Smooth muscle cell of the brain vasculature (primary cell): ENCODE data around the gene SERPIND1.
"Not testable (repeated sequence)": the region's sequence is repeated elsewhere in the genome, so short reads cannot be mapped to it uniquely, and the experiment has no call there.

Experiments used
- DNase-seq: peaks from one replicate; pipeline ENCODE4 v3.0.0-alpha.2; 2012; ENCODE audit warnings: low read depth, low spot score

SERPIND1 gene

GRCh38 chr22:20747223-20747622, 26.7 kb upstream of the SERPIND1 start:
- DNase-seq, result no peak

- no peak for DNase-seq
Measured at GRCh38 chr22:20748082-20748481, 25.8 kb upstream of the SERPIND1 start.

GRCh38 chr22:20748731-20749428, 25.0 kb upstream of the SERPIND1 start:
- no peak for DNase-seq

- DNase-seq, result no peak
Measured at GRCh38 chr22:20749453-20749852, 24.5 kb upstream of the SERPIND1 start.

GRCh38 chr22:20750461-20751184, 23.3 kb upstream of the SERPIND1 start:
- peak; percentile 74 for DNase-seq

- no peak for DNase-seq
Measured at GRCh38 chr22:20751185-20751851, 22.6 kb upstream of the SERPIND1 start.

- no peak for DNase-seq
Measured at GRCh38 chr22:20752104-20752741, 21.7 kb upstream of the SERPIND1 start.

- no peak for DNase-seq
Measured at GRCh38 chr22:20752873-20753272, 21.0 kb upstream of the SERPIND1 start.

- no peak for DNase-seq
Measured at GRCh38 chr22:20756846-20757245, 17.1 kb upstream of the SERPIND1 start.

- DNase-seq, result no peak
Measured at GRCh38 chr22:20758688-20759087, 15.2 kb upstream of the SERPIND1 start.

- DNase-seq, result no peak
Measured at GRCh38 chr22:20760084-20760483, 13.8 kb upstream of the SERPIND1 start.

- no peak for DNase-seq
Measured at GRCh38 chr22:20761536-20761935, 12.4 kb upstream of the SERPIND1 start.

GRCh38 chr22:20762233-20762796, 11.6 kb upstream of the SERPIND1 start:
- DNase-seq, result no peak

GRCh38 chr22:20763630-20764470, 10.1 kb upstream of the SERPIND1 start:
- no peak for DNase-seq

GRCh38 chr22:20764471-20764720, 9.5 kb upstream of the SERPIND1 start:
- no peak for DNase-seq

GRCh38 chr22:20764729-20765128, 9.2 kb upstream of the SERPIND1 start:
- no peak for DNase-seq

- no peak for DNase-seq
Measured at GRCh38 chr22:20765938-20766337, 8.0 kb upstream of the SERPIND1 start.

- DNase-seq, result no peak
Measured at GRCh38 chr22:20766530-20766929, 7.4 kb upstream of the SERPIND1 start.

- DNase-seq, result not testable (repeated sequence)
Measured at GRCh38 chr22:20769496-20769826, 4.5 kb upstream of the SERPIND1 start.

GRCh38 chr22:20771918-20772625, 1.8 kb upstream of the SERPIND1 start:
- no peak for DNase-seq

GRCh38 chr22:20774882-20775281, 969 bp downstream of the SERPIND1 start:
- no peak for DNase-seq
